HG02678 (cell line): ENCODE measurements around the gene SLC8A1.

ENCODE experiments used
- ATAC-seq: cut with Tn5 transposase; IDR thresholded peaks from one replicate; pipeline ENCODE4 v1.9.1; 2021; ENCODE audit warnings: mild to moderate bottlenecking, moderate library complexity; ENCODE audit not compliant: unreplicated experiment

Gene SLC8A1

DNA sequence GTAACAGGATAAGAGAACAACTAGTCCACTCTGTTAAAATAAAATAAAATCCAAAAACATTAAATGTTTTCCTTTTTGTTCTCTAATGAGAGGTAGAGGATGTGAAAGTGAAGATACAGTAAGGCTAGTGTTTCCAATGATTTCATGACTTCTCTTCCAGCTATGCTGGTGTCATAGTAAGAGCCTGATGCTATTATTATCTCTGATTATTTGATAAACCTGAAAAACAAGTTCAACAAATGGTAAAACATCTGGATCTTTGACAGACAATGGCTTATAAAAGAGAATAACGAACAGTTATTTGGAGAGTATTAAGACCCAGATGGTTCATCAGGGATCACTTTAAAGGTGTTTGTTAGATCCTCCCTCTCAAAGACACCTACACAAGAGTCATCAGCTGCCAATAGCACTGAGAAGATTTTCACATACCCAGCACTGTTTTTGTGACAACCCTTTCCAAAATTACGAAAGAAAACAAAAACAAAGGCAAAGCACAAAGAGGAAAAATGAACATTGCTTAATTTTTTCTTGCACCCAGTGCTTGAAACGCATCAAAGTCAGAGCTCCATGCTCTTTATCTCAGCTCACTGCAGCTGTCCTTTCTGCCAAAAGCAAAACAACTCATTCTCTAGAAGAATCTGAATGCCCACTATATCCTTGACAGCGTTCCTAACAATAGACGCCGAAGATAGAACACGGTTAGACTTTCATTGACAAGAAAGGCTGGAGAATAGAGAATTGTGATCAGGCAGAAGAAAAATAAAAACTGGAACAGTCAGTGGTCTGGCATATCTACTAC is 168.6 kb downstream of the SLC8A1 start:
- ATAC-seq: no peak

GRCh38 chr2:40282428-40282827 is 169.5 kb downstream of the SLC8A1 start:
- no peak for ATAC-seq

DNA sequence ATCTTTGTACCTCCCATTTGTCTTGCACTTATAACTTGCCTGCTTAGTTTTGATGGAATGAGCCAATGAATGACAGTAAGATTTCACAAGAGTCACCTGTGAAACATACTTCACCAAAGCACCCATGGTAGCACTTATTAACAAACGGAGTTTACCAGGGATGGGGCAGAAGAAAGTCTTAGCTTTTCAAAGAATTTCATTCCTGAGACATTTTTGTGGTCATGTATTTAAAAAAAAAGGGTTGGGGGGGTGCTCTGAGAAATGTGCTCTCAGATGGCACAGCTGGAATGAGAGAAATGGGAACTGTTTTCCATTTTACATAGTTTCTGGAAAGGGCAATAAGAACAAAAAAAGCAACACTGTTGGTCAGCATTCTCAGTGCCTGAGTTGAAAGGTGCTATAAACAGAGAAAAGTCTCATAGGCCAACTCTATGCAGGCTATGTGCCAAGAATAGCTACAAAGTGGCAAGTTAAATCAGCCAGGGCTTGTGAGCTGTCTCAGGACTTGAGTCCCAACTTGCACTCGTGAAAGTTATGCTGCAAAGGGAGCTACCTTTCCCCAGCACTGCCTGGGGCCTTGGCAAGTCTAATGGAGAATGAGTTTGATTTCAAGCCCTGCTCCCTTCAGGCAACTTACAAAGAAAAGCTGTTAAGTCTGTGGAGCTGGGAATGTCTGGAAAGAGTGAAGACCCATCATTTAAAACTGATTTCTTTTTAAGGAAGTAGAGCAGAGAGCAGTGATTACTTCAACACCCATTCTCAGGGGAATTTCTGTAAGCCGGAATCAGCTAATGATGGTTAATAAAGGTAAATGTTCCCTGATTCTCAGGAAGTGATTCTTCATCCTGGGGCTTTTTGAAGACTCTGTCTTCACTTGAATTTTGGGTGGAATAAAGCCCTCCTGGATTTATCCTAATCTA is 170.6 kb downstream of the SLC8A1 start:
- ATAC-seq: no peak

GRCh38 chr2:40279482-40279881 is 172.4 kb downstream of the SLC8A1 start:
- no peak for ATAC-seq

DNA sequence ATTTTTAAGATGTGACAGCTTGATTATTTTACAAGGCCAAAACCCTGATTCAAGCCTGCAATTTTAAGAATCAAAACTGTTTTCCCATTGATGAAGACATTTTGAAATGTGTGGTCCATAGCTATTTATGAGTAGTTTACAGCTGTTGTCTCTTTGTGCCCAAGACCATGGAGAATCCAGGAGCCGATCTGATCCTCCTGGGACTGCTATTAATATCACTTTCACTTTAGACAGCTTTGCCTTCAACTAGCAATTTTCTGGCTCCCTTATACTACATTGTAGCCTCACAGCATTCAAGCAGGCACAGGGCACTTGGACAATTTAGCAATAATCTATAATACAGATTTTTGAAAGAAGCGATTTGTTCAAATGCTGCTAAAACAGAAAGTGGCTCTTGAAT is 172.9 kb downstream of the SLC8A1 start:
- no peak for ATAC-seq

DNA sequence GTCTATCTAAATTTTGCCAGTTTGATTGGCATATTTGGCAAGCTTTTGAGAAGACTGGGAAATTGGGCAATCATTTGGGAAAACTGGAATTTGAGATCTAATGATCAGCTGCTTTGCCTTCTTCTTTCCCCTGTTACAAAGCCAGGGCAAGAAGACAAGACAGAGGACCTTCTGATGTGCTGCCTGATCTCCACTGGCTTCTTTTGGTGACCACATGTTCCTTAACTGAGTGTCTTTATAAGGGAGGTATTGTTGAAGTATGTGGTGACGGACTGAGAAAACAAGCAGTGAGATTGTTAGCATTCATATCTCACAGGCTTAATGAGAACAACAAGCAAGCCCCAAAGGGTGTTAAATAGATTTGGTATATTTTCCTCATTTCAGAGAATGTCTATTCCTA is 175.8 kb downstream of the SLC8A1 start:
- ATAC-seq: no peak

- ATAC-seq: no peak
Measured at GRCh38 chr2:40274270-40274669, 177.6 kb downstream of the SLC8A1 start.

GRCh38 chr2:40273734-40274182 is 178.1 kb downstream of the SLC8A1 start:
- no peak for ATAC-seq

- ATAC-seq: no peak
Measured at GRCh38 chr2:40271094-40271493, 180.8 kb downstream of the SLC8A1 start.

DNA sequence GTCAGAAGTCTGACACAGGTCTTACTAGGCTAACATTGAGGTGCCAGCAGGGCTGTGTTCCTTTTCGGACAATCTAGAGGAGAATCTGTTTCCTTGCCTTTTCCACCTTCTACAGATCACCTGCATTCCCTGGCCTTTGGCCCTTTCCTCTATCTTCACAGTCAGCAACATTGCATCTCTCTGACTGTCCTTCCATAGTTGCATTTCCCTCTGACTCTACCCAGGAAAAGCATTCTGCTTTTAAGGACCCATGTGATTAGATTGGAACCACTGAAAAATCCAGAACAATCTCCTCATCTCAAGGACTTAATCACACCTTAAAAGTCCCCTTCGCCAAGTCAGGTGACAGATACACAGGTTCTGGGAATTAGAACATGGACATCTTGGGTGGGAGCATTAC is 181.5 kb downstream of the SLC8A1 start:
- no peak for ATAC-seq

- ATAC-seq: no peak
Measured at GRCh38 chr2:40268566-40268965, 183.3 kb downstream of the SLC8A1 start.

DNA sequence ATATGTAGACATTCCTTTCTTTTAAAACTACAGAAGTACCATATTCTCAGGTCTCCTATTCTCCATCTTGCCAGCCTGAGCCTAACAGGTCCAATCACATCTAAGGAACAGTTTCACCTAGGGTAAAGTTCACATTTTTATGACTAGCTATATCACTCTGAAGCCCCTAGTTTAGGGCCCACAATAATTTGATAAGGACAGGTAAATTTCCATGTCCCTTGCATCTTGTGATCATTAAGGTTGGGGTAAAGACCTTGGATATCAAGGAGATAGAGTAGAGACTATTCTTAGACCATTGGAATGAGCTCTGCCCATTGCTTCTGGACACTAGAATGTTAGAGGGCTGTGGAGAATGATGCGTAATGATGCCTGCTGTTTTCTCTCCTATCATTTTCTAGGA is 185.7 kb downstream of the SLC8A1 start:
- ATAC-seq: no peak

DNA sequence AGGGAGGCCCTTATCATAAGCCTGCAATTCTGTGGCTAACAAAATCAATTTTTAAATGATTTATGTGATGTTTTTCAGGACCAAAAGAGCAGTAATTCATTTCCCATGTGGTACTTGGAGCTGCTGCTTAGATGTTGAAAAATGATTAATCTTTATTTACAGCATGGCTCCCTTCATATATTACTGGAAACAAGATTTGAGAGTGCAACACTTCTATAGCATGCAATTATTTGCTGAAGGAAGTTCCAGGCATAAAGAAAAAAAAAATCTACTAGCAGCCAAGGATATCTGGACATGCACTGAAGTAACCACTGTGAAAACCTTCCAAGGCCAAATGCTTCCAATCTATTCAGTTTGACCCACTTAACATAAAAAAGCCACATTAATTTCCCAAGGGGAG is 186.3 kb downstream of the SLC8A1 start:
- ATAC-seq: no peak

GRCh38 chr2:40261042-40261441 is 190.8 kb downstream of the SLC8A1 start:
- no peak for ATAC-seq

DNA sequence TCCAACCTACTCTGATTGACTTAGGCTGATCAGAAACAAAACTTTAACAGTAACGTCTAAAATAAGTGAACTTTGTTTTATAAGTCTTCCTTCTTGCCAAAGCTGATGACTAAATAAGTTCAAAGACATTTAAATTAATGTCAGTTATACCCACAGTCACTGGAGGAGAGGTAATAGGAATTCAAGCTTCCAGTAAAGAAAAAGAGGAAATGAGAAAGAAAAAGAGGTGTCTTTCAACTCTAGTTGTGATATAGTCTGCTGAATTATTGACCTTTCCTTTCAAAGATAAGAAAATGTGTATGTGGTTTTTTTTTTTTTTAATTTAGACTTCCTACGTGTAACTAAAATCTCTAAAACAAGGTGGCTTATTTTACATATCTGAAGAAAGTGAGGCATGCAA is 191.5 kb downstream of the SLC8A1 start:
- ATAC-seq: no peak

GRCh38 chr2:40259900-40260299 is 192.0 kb downstream of the SLC8A1 start:
- ATAC-seq: no peak

DNA sequence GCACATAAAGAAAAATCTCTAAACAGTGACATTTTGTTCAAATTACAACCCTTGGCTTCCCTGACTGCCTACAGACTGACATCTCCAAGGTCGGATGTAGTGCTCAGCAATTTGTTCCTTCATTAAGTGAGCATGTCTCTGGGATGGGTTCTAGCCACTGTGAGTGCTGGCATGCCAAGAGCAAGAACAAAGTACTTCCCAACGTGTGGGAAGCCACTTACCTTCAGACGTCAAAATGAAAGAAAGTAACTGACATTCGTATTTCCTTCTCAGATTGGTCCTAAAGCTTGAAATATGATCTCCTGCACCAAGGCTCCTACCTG is 193.8 kb downstream of the SLC8A1 start:
- ATAC-seq: no peak

- ATAC-seq: no peak
Measured at GRCh38 chr2:40257340-40258134, 194.4 kb downstream of the SLC8A1 start.

GRCh38 chr2:40256649-40257048 is 195.2 kb downstream of the SLC8A1 start:
- no peak for ATAC-seq

DNA sequence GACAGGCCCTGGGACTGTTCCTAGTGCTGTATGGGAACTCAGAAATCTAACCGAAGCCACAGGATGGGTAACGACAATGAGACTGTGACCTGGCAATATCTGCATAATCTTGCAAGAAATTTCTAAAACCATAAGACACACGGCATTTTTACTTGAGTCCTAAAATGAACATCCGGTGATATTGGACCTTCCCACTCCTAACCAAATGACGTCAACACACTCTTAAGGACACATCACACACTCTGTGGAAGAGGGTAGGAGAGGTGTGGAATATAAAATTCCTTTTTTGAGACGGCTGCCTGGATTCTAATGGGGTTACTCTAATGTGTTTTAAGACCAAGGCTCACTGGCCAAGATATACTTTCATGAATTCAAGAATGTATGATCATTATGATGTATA is 195.9 kb downstream of the SLC8A1 start:
- no peak for ATAC-seq

GRCh38 chr2:40255103-40255502 is 196.8 kb downstream of the SLC8A1 start:
- ATAC-seq: no peak
